ENCODE data around the gene ZNF594.
"Not testable (repeated sequence)": the region's sequence is repeated elsewhere in the genome, so short reads cannot be mapped to it uniquely, and the experiment has no call there.

The ZNF594 gene

GRCh38 chr17:5201011-5201410, 9.3 kb upstream of the ZNF594 start:
- DNase-seq (ENCODE audit: low spot score): no peak

DNA sequence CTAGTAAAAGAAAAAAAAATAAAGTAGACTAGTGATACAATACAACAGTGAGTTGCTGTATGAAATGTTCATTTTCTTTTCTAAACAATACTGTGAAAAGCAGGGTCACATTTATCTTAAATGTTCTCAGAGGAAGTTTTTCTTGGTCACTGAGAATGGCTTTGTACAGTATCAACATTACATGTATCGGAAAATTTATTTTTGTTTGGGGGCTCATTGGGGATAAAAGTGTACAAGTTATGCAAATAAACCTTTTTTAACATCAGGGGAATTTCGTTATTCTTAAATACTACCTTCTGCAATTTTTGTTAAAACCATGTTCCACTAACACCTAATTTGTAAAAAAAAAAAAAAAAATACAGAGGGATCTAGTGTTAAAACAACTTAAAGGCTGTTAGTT, 8.7 kb upstream of the ZNF594 start:
- DNase-seq (ENCODE audit: low spot score): no peak

- no peak for DNase-seq (ENCODE audit: low spot score)
Measured at GRCh38 chr17:5198472-5198871, 6.8 kb upstream of the ZNF594 start.

DNA sequence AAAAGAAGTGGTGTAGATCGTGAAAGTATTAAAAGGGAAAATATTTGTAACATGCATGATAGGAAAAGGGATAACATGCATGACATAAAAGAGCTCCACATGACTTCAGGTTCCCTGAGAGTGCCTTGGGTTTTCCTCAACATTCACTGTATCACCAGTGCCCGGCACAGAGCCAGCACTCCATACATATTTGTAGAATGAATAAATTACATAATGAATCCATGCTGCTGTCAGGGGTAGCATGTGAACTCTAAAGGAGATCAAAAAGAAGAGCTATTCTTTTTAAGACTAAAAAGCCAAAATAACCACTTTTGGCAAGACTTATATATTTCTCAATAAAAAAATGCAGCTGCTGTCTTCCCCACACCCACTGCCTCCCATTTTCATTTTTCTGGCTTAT, 2.7 kb upstream of the ZNF594 start:
- no peak for DNase-seq (ENCODE audit: low spot score)

DNA sequence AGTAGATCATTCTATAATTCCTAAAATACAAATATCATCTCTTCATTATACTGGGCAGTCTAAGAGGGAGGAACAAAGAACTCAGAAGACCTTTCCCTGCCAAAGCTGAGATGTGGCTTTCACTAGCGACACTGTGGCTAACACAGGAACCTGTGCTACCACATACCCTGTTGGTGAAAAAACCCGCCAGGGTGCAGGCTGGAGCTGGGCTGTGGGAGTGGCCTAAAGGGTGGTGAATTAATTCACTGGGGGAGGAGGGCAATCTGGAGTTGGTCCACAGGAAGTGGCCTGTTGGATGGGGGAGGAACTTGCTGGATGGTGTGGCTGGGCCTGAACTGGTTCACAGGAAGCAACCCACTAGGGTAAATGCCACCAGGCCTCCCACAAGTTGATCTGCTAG, 7.4 kb downstream of the ZNF594 start:
- no peak for DNase-seq (ENCODE audit: low spot score)

DNA sequence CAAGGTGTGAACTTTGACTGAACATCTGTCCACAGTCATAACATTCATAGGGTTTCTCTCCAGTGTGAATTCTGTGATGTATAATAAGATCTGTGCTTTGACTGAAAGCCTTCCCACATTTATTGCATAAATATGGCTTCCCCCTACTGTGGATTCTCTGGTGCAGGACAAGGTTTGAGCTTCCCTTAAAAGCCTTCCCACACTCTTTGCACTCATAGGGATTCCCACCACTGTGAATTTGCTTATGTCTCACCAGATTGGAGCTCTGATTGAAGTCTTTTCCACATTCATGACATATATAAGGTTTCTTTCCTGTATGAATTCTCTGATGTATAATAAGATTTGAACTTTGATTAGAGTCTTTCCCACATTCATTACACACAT, 8.3 kb downstream of the ZNF594 start:
- no peak for DNase-seq (ENCODE audit: low spot score)

DNA sequence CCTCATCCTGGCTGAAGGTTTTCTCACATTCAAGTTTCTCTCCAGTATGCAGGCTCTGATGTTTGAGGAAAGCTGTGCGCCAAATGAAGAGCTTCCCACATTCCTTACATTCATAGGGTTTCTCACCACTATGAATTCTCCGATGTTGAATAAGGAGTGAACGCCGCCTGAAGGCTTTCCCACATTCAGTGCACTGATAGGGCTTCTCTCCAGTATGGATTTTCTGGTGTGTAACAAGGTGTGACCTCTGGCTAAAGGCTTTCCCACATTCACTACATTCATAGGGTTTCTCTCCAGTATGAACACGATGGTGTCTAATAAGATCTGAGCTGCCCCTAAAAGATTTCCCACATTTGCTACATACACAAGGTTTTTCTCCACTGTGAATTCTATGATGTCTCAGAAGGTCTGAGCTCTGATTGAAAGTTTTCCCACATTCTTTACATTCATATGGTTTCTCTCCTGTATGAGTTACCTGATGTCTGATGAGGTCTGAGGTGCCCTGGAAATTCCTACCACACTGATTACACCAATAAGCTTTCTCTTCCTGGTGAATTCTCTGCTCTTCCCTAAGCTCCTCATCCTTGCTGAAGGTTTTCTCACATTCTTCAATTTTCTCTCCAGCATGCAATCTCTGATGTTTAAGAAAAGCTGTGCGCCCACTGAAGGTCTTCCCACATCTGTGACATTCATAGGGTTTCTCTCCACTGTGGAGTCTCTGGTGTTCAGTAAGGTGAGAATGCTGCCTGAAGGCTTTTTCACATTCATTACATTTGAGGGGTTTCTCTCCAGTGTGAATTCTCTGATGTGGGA, 8.9 kb downstream of the ZNF594 start:
- DNase-seq (ENCODE audit: low spot score): no peak

DNA sequence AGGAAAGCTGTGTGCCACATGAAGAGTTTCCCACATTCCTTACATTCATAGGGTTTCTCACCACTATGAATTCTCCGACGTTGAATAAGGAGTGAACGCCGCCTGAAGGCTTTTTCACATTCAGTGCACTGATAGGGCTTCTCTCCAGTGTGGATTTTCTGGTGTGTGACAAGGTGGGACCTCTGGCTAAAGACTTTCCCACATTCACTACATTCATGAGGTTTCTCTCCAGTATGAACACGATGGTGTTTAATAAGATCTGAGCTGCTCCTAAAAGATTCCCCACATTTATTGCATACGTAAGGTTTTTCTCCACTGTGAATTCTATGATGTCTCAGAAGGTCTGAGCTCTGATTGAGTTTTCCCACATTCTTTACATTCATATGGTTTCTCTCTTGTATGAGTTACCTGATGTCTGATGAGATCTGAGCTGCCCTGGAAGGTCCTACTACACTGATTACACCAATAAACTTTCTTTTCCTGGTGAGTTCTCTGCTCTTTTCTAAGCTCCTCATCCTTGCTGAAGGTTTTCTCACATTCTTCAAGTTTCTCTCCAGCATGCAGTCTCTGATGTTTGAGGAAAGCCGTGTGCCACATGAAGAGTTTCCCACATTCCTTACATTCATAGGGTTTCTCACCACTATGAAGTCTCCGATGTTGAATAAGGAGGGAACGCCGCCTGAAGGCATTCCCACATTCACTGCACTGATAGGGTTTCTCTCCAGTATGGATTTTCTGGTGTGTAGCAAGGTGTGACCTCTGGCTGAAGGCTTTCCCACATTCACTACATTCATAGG, 10.0 kb downstream of the ZNF594 start:
- no peak for DNase-seq (ENCODE audit: low spot score)

- no peak for DNase-seq (ENCODE audit: low spot score)
Measured at GRCh38 chr17:5179003-5179402, 12.7 kb downstream of the ZNF594 start.

- DNase-seq (ENCODE audit: low spot score): not testable (repeated sequence)
Measured at GRCh38 chr17:5175027-5175426, 16.6 kb downstream of the ZNF594 start.

DNA sequence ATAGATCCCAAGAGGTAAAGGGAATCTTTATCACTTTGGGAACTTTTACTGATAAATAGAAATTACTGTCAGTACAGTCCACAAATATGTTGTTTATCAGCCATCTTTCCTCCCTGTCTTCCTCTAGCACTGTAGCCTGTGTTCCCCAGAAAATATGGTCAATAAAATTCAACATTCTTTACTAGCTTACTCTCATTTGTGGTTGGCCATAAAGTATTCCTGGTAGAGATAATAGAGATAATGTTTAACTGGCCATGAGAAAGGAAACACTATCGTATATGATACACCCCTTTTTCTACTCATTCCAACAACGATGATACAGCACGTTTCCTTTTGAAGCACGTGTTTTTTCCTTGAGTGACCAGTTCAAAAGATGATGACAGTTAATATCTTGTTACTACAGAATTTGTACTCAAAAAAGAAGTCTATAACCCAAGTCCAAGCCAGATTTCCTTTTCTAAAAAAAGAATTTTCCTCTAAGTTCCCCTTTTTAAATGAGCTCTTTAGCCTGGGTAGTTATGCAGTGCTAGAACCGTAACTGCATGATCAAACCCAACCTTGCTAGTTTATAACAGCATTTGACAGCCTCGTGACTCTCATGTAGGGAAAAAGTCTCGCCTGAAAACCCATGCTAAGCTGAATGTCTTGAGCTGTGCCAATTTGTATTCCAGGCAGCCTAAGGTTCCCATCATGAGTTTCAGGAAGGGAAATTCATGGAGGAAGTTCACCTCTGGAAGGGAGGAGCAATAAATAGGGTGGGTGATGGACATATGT, 25.7 kb downstream of the ZNF594 start:
- not testable (repeated sequence) for DNase-seq (ENCODE audit: low spot score)

DNA sequence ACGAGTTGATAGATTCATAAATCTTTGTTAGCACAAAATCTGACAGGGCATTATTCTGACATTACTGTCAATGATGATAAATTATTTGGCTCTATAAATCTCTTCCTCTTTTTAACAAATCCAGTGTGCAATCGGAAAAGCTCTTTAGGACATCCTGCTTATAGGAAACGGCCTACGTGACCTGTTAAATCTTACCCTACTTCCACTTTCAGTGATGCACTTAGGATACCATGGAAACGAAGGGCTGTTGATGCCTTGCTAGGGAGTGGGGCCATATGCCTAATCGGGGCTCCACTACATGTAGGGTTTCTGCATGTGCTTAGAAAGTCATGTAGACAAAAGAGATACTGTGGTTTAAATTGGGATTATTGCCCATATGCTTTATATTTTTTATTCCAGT, 27.2 kb downstream of the ZNF594 start:
- no peak for DNase-seq (ENCODE audit: low spot score)

DNA sequence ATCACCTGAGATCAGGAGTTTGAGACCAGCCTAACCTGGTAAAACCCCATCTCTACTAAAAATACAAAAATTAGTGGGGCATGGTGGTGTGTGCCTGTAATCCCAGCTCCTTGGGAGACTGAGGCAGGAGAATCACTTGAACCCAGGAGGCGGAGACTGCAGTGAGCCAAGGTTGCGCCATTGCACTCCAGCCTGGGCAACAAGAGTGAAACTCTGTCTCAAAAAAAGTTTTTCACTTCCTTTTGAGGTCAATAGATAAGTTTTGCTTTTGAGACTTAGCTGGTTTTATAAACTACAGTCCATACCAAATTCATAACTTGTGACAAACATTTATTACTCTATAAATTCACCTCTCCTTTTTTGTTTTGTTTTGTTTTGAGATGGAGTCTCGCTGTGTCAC, 29.9 kb downstream of the ZNF594 start:
- DNase-seq (ENCODE audit: low spot score): not testable (repeated sequence)

DNA sequence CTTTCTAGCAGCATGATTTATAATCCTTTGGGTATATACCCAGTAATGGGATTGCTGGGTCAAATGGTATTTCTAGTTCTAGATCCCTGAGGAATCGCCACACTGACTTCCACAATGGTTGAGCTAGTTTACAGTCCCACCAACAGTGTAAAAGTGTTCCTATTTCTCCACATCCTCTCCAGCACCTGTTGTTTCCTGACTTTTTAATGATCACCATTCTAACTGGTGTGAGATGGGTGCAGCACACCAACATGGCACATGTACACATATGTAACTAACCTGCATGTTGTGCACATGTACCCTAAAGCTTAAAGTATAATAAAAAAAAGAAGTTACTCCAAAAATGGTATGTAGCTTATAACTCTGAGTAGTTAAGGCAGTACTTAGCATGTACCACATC, 31.0 kb downstream of the ZNF594 start:
- DNase-seq (ENCODE audit: low spot score): not testable (repeated sequence)

- DNase-seq (ENCODE audit: low spot score): not testable (repeated sequence)
Measured at GRCh38 chr17:5146122-5146521, 45.5 kb downstream of the ZNF594 start.

DNA sequence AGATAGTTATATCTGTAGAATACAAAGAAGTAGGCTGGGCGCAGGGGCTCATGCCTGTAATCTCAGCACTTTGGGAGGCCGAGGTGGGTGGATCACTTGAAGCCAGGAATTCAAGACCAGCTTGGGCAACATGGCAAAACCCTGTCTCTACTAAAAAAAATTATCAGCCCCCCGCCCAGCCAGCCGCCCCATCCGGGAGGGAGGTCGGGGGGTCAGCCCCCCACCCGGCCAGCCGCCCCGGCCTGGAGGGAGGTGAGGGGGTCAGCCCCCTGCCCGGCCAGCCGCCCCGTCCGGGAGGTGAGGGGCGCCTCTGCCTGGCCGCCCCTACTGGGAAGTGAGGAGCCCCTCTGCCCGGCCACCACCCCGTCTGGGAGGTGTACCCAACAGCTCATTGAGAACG, 48.8 kb downstream of the ZNF594 start:
- DNase-seq (ENCODE audit: low spot score): not testable (repeated sequence)

- DNase-seq (ENCODE audit: low spot score): no peak
Measured at GRCh38 chr17:5139458-5139732, 52.3 kb downstream of the ZNF594 start.

- no peak for DNase-seq (ENCODE audit: low spot score)
Measured at GRCh38 chr17:5138616-5139457, 52.8 kb downstream of the ZNF594 start.

DNA sequence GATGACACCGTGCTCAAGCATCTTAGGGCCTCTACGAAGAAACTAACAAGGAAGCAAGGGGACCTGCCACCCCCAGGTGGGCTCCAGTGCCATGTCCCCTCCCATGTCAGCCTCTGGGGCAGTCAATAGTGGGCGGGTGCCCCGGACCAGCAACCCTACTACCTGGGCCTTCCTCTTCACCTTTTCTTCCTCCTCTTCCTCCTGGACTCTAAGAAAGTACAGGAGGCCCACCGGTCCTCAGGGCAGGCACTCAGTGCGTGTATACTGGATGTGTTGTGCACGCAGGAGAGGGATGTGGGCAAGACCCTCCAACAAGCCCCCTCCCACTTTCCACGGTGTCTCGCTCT, 53.5 kb downstream of the ZNF594 start:
- DNase-seq (ENCODE audit: low spot score): not testable (repeated sequence)

GRCh38 chr17:5137511-5138197, 54.0 kb downstream of the ZNF594 start:
- not testable (repeated sequence) for DNase-seq (ENCODE audit: low spot score)

Data from AG08396 (cell line).